ENCODE measurements around the gene SPTB. TPM values are rescaled to one million over a fixed set of nuclear protein-coding genes. Genes with fewer than 3 reads are reported as not detected.

SPTB gene
- total RNA-seq, 1 donor from 2014 or later: 14.9 TPM

- H3K36me3 ChIP-seq: no peaks in the 10 kb centered on the region
- no peak overlapping the region for H3K27ac ChIP-seq
- no peaks in the 10 kb centered on the region for H3K9me3 ChIP-seq
- H3K4me1 ChIP-seq: no peaks in the 10 kb centered on the region
- no peak for TF ChIP-seq CTCF (IDR thresholded peaks at IDR 0.05)
- H3K27me3 ChIP-seq: no peaks in the 10 kb centered on the region
- DNase-seq (ENCODE audit: low spot score in 2 of 2): no peak
- no peak overlapping the region for H3K4me3 ChIP-seq
- intact Hi-C loops (cut with DNase I): no loop called here
Measured at GRCh38 chr14:64782196-64782595, 97.5 kb downstream of the SPTB start.

GRCh38 chr14:64779472-64779871 lies 100.2 kb downstream of the SPTB start:
- DNase-seq (ENCODE audit: low spot score in 2 of 2): no peak
- Histone ChIP-seq H3K27me3 (no peaks in the 10 kb centered on the region), H3K9me3 (no peaks in the 10 kb centered on the region), H3K4me3 (no peak overlapping the region), H3K36me3 (no peaks in the 10 kb centered on the region), H3K27ac (no peak overlapping the region), H3K4me1 (no peaks in the 10 kb centered on the region)
- TF ChIP-seq CTCF (IDR thresholded peaks at IDR 0.05): no peak
- intact Hi-C loops (cut with DNase I): no loop called here

GRCh38 chr14:64778104-64778754 lies 101.5 kb downstream of the SPTB start:
- no peak overlapping the region for H3K4me3 ChIP-seq
- H3K4me1 ChIP-seq: no peaks in the 10 kb centered on the region
- intact Hi-C loops (cut with DNase I): no loop called here
- no peaks in the 10 kb centered on the region for H3K9me3 ChIP-seq
- H3K27me3 ChIP-seq: no peaks in the 10 kb centered on the region
- no peak for TF ChIP-seq CTCF (IDR thresholded peaks at IDR 0.05)
- no peak for DNase-seq (ENCODE audit: low spot score in 2 of 2)
- H3K27ac ChIP-seq: no peak overlapping the region
- no peaks in the 10 kb centered on the region for H3K36me3 ChIP-seq

- DNase-seq (ENCODE audit: low spot score in 2 of 2): no peak
- Histone ChIP-seq H3K4me3 (no peak overlapping the region), H3K27ac (no peak overlapping the region), H3K27me3 (no peaks in the 10 kb centered on the region), H3K36me3 (no peaks in the 10 kb centered on the region), H3K9me3 (no peaks in the 10 kb centered on the region), H3K4me1 (no peaks in the 10 kb centered on the region)
- no peak for TF ChIP-seq CTCF (IDR thresholded peaks at IDR 0.05)
- intact Hi-C loops (cut with DNase I): no loop called here
Measured at GRCh38 chr14:64777461-64777860, 102.2 kb downstream of the SPTB start.

GRCh38 chr14:64775081-64775777 lies 104.5 kb downstream of the SPTB start:
- TF ChIP-seq CTCF (IDR thresholded peaks at IDR 0.05): no peak
- Histone ChIP-seq H3K4me3 (no peak overlapping the region), H3K36me3 (no peaks in the 10 kb centered on the region), H3K9me3 (no peaks in the 10 kb centered on the region), H3K27ac (no peak overlapping the region), H3K27me3 (no peaks in the 10 kb centered on the region), H3K4me1 (no peaks in the 10 kb centered on the region)
- intact Hi-C loops (cut with DNase I): no loop called here
- no peak for DNase-seq (ENCODE audit: low spot score in 2 of 2)

Data from ascending aorta (tissue), 2 donors.